Measurements from ENCODE around the gene ARX. TPM values are rescaled to one million over a fixed set of nuclear protein-coding genes. Genes with fewer than 3 reads are reported as not detected.

ARX gene
- polyA plus RNA-seq, 1 donor from 2014 or later: 42.8 TPM

GRCh38 chrX:24999511-24999910 is 16.3 kb downstream of the ARX start:
- Histone ChIP-seq H3F3A (ENCODE audit: insufficient read depth, low read length, poor library complexity, severe bottlenecking) (no peaks in the 10 kb centered on the region), H3K27me3 (ENCODE audit: insufficient read depth, low read depth, low read length) (no peaks in the 10 kb centered on the region), H3K9me3 (ENCODE audit: low read length) (no peaks in the 10 kb centered on the region), H3K9ac (ENCODE audit: low read length) (peak overlapping the region; percentile 12), H3K79me2 (replicated peaks; ENCODE audit: insufficient read depth, low read length) (no peaks in the 10 kb centered on the region), H3K9me2 (ENCODE audit: insufficient read depth, low read length) (no peaks in the 10 kb centered on the region), H3K4me3 (ENCODE audit: low read length) (peak overlapping the region; percentile 7), H3K36me3 (ENCODE audit: insufficient read depth, low read length) (no peaks in the 10 kb centered on the region), H4K20me1 (ENCODE audit: insufficient read depth) (no peaks in the 10 kb centered on the region), H3K27ac (ENCODE audit: low read length) (no peak overlapping the region), H2AFZ (ENCODE audit: low read depth, low read length) (no peak overlapping the region), H3K4me2 (ENCODE audit: low read length) (no peak overlapping the region)
- no peak for TF ChIP-seq SMC3 (conservative IDR thresholded peaks at IDR 0.05; ENCODE audit: poor library complexity)

GRCh38 chrX:24996096-24996709 is 19.6 kb downstream of the ARX start:
- no peak overlapping the region for H3K4me2 ChIP-seq (ENCODE audit: low read length)
- no peaks in the 10 kb centered on the region for H3K9me2 ChIP-seq (ENCODE audit: insufficient read depth, low read length)
- no peak overlapping the region for H3K4me3 ChIP-seq (ENCODE audit: low read length)
- no peaks in the 10 kb centered on the region for H3K9me3 ChIP-seq (ENCODE audit: low read length)
- no peak overlapping the region for H3K9ac ChIP-seq (ENCODE audit: low read length)
- H3K27ac ChIP-seq (ENCODE audit: low read length): no peak overlapping the region
- H4K20me1 ChIP-seq (ENCODE audit: insufficient read depth): no peaks in the 10 kb centered on the region
- H3K79me2 ChIP-seq (replicated peaks; ENCODE audit: insufficient read depth, low read length): no peaks in the 10 kb centered on the region
- no peaks in the 10 kb centered on the region for H3F3A ChIP-seq (ENCODE audit: insufficient read depth, low read length, poor library complexity, severe bottlenecking)
- TF ChIP-seq REST (IDR thresholded peaks at IDR 0.05; ENCODE audit: borderline replicate concordance): no peak
- no peak for TF ChIP-seq EP300 (conservative IDR thresholded peaks at IDR 0.05; ENCODE audit: poor library complexity, severe bottlenecking)
- TF ChIP-seq CTCF (IDR thresholded peaks at IDR 0.05; ENCODE audit: poor library complexity, severe bottlenecking): no peak
- TF ChIP-seq EZH2 (IDR thresholded peaks at IDR 0.05; ENCODE audit: borderline replicate concordance, insufficient read depth, low read length, poor library complexity, severe bottlenecking): no peak
- no peak for TF ChIP-seq TAF1 (IDR thresholded peaks at IDR 0.05; ENCODE audit: low read depth)
- no peak overlapping the region for H2AFZ ChIP-seq (ENCODE audit: low read depth, low read length)
- H3K27me3 ChIP-seq (ENCODE audit: insufficient read depth, low read depth, low read length): no peaks in the 10 kb centered on the region
- H3K36me3 ChIP-seq (ENCODE audit: insufficient read depth, low read length): no peaks in the 10 kb centered on the region

- H3K9ac ChIP-seq (ENCODE audit: low read length): no peak overlapping the region
- no peaks in the 10 kb centered on the region for H3K9me2 ChIP-seq (ENCODE audit: insufficient read depth, low read length)
- H3K36me3 ChIP-seq (ENCODE audit: insufficient read depth, low read length): no peaks in the 10 kb centered on the region
- H3K79me2 ChIP-seq (replicated peaks; ENCODE audit: insufficient read depth, low read length): no peaks in the 10 kb centered on the region
- TF ChIP-seq REST (IDR thresholded peaks at IDR 0.05; ENCODE audit: borderline replicate concordance): no peak
- TF ChIP-seq CTCF (IDR thresholded peaks at IDR 0.05; ENCODE audit: poor library complexity, severe bottlenecking): no peak
- no peak for TF ChIP-seq RAD21 (conservative IDR thresholded peaks at IDR 0.05)
- no peak for TF ChIP-seq MXI1 (conservative IDR thresholded peaks at IDR 0.05; ENCODE audit: poor library complexity, severe bottlenecking)
- no peak for TF ChIP-seq EZH2 (IDR thresholded peaks at IDR 0.05; ENCODE audit: borderline replicate concordance, insufficient read depth, low read length, poor library complexity, severe bottlenecking)
- TF ChIP-seq EP300 (conservative IDR thresholded peaks at IDR 0.05; ENCODE audit: poor library complexity, severe bottlenecking): no peak
- no peak for TF ChIP-seq SMC3 (conservative IDR thresholded peaks at IDR 0.05; ENCODE audit: poor library complexity)
- no peak for TF ChIP-seq TAF1 (IDR thresholded peaks at IDR 0.05; ENCODE audit: low read depth)
- no peak for TF ChIP-seq POLR2AphosphoS5 (IDR thresholded peaks at IDR 0.05)
- H3K4me3 ChIP-seq (ENCODE audit: low read length): no peak overlapping the region
- no peaks in the 10 kb centered on the region for H4K20me1 ChIP-seq (ENCODE audit: insufficient read depth)
- no peak overlapping the region for H3K4me2 ChIP-seq (ENCODE audit: low read length)
- H3K27ac ChIP-seq (ENCODE audit: low read length): no peak overlapping the region
- no peaks in the 10 kb centered on the region for H3K27me3 ChIP-seq (ENCODE audit: insufficient read depth, low read depth, low read length)
- H3F3A ChIP-seq (ENCODE audit: insufficient read depth, low read length, poor library complexity, severe bottlenecking): no peaks in the 10 kb centered on the region
- no peaks in the 10 kb centered on the region for H3K9me3 ChIP-seq (ENCODE audit: low read length)
- no peak overlapping the region for H2AFZ ChIP-seq (ENCODE audit: low read depth, low read length)
These were observed 21.9 kb downstream of the ARX start for GRCh38 chrX:24993879-24994278.

Data from neural cell (in vitro differentiated cells).